Measurements from ENCODE around the gene SMARCA4.
A peak's percentile ranks its signal among the peaks of the same experiment; 100 is the strongest.

DNA sequence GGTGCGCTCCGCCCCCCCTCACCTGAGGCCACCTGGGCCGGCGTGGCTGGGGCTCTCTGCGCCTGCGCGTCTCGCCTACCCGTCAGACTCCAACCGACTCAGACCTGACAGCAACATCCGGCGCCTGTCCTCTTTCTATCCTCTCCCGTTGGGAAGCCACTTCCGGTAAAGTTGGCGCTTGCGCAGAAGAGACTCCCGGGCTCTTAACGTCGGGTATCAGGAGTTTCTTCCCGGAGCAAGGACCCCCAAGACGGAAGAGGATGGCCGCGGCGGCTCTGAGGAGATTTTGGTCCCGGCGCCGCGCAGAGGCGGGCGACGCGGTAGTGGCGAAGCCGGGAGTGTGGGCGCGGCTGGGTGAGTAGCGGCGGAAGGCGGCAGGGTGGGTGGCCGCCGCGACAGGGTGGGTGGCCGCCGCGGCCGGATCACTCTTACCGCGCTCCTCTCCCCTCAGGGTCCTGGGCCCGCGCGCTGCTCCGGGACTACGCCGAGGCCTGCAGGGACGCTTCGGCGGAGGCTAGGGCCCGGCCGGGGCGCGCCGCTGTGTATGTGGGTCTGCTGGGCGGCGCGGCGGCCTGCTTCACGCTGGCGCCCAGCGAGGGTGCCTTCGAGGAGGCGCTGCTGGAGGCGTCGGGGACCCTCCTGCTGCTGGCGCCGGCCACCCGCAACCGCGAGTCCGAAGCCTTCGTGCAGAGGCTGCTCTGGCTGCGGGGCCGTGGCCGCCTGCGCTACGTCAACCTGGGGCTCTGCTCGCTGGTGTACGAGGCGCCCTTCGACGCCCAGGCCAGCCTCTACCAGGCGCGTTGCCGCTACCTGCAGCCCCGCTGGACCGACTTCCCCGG, 32.0 kb upstream of the SMARCA4 start, which contains the start of the genes TIMM29 and YIPF2:
- TF ChIP-seq EP300 (IDR thresholded peaks at IDR 0.05) (no peak), POLR2A (IDR thresholded peaks at IDR 0.05) (peak in 3 of 4 donors; percentile 63 to 73 (median 67)), POLR2AphosphoS5 (IDR thresholded peaks at IDR 0.05) (peak; percentile 42 to 78)
- TF ChIP-seq, protein P1, sequence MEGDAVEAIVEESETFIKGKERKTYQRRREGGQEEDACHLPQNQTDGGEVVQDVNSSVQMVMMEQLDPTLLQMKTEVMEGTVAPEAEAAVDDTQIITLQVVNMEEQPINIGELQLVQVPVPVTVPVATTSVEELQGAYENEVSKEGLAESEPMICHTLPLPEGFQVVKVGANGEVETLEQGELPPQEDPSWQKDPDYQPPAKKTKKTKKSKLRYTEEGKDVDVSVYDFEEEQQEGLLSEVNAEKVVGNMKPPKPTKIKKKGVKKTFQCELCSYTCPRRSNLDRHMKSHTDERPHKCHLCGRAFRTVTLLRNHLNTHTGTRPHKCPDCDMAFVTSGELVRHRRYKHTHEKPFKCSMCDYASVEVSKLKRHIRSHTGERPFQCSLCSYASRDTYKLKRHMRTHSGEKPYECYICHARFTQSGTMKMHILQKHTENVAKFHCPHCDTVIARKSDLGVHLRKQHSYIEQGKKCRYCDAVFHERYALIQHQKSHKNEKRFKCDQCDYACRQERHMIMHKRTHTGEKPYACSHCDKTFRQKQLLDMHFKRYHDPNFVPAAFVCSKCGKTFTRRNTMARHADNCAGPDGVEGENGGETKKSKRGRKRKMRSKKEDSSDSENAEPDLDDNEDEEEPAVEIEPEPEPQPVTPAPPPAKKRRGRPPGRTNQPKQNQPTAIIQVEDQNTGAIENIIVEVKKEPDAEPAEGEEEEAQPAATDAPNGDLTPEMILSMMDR (IDR thresholded peaks at IDR 0.05): peak in 1 of 6 experiments; percentile 3
